ENCODE measurements around the gene OR7C2. TPM values are rescaled to one million over a fixed set of nuclear protein-coding genes. Genes with fewer than 3 reads are reported as not detected.
"Not testable (repeated sequence)": the region's sequence is repeated elsewhere in the genome, so short reads cannot be mapped to it uniquely, and the experiment has no call there.

The OR7C2 gene
- not detected in 2 replicates for total RNA-seq

DNA sequence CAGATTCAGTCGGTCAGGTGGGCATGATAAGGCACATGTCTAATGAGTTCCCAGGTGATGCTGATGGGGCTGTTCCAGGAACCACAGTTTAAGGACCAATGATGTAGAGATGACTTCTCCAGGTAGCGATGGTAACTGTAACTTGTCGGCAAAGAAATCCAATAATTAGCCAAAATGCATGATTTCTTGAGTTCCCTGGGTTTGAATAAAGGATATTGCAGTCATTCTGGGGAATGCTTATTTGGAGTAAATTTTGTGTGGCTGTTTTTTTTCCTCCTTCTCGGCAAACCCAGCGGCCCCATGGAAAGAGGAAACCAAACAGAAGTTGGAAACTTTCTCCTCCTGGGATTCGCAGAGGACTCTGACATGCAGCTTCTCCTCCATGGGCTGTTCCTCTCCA lies at the start of gene OR7C2:
TSS of gene OR7C2 (plus strand) at position 301 of the 400 bp plus-strand sequence. CDS start at position 301, 0 bp downstream.
- no peak for DNase-seq

- DNase-seq = no peak
Measured at GRCh38 chr19:14901675-14902260, 39.5 kb upstream of the OR7C2 start.

GRCh38 chr19:14906711-14907110 lies 34.6 kb upstream of the OR7C2 start:
- DNase-seq = no peak

- no peak for DNase-seq
Measured at GRCh38 chr19:14915116-14915515, 26.2 kb upstream of the OR7C2 start.

DNA sequence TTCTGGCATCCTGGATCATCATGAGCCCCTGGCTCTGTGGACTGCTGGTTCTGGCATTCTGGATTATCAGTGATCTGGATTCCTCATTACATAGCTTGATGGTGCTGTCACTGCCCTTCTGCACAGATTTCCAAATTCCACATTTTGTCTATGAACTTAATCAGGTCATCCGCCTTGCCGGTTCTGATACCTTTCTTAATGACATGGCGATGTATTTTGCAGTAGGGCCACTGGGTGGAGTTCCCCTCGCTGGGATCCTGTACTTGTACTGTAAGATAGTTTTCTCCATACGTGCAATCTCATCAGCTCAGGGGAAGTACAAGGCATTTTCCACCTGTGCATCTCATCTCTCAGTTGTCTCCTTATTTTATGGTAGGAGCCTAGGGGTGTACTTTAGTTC lies 24.4 kb upstream of the OR7C2 start:
- DNase-seq = no peak

DNA sequence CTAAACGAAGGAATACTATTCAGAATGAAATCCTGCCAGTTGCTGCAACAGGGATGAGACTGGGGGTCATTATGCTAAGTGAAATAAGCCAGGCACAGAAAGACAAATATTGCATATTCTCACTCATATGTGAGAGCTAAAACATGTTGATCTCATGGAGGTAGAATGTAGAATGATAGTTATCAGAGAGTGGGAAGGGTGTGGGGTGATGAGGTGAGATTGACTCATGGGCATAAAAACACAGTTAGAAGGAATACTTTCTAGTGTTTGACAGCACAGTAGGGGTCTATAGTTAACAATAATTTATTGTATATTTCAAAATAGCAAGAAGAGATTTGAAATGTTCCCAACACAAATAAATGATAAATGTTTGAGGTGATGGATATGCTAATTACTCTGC lies 7.8 kb upstream of the OR7C2 start:
- no peak for DNase-seq

DNA sequence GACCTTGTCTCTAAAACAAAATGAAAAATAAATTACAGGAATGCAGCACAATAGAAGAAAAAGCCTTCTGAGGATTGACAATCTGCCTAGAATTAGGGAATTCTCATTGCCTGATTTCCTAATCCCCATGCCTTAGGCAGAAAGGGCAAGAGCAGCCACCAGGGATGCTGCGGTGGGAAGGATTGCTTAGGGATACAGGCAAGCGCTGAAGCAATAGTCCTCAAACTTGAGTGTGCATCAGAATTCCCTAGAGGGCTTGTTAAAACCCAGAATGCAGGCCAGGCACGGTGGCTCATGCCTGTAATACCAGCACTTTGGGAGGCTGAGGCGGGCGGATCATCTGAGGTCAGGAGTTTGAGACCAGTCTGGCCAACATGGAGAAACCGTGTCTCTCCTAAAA lies 1.0 kb upstream of the OR7C2 start:
- no peak for DNase-seq

- DNase-seq = no peak
Measured at GRCh38 chr19:14943601-14944000, 2.3 kb downstream of the OR7C2 start.

- no peak for DNase-seq
Measured at GRCh38 chr19:14944456-14944855, 3.2 kb downstream of the OR7C2 start.

DNA sequence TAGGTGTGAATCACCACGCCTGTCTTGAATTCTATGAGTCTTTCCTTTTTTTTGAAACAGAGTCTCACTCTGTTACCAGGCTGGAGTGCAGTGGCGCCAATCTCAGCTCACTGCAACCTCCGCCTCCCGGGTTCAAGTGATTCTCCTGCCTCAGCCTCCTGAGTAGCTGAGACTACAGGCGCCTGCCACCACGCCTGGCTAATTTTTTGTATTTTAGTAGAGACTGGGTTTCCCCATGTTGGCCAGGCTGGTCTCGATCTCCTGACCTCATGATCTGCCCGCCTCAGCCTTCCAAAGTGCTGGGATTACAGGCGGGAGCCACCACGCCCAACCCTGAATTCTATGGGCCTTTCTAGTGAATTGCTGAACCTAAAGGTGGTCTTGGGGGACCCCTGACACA lies 8.1 kb downstream of the OR7C2 start:
- DNase-seq = not testable (repeated sequence)

DNA sequence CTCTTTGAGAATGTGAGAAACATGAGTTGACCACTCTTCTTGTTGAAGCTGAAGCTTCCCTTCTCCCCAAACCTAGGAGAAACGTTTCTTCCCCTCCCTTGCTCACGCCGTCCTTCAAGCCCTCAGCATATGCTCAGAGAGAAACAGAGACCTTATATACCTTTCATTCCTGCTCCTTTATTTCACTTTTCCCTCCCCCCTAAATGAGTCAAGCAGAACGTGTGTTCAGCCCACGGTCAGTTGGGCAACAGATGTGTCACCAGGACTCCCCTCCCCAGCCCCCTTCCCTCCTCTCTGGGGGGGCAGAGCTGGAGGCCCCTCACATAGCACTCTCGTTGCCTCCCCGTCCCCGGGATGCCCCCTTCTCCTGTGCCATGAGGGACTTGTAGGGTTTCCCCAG lies 8.6 kb downstream of the OR7C2 start:
- DNase-seq = no peak

- DNase-seq = no peak
Measured at GRCh38 chr19:14950421-14950820, 9.1 kb downstream of the OR7C2 start.

- no peak for DNase-seq
Measured at GRCh38 chr19:14952767-14953166, 11.5 kb downstream of the OR7C2 start.

DNA sequence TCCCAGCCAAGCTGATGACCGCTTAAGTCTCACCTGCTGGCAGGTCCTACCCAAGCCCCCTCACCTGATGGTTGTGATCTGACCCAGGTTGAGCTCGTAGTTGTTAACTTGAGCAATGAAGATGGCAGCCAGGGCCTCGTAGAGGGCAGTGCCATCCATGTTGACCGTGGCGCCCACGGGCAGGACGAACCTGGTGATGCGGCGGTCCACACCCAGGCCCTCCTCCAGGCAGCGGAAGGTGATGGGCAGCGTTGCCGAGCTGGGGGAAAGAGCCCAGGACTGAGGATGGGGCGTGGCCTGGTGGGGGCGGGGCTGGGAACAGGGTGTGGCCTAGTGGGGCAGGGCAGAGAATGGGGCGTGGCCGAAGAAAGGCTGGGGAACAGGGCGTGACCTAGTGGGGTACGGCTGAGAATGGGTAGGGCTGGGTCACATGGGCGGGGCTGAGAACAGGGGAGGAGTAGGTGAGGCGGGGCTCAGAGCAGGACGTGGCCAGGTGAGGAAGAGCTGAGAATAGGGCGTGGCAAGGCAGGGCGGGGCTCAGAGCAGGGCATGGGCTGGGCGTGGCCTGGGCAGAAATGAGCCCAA lies 12.9 kb downstream of the OR7C2 start:
- DNase-seq = no peak

GRCh38 chr19:14957464-14957863 lies 16.2 kb downstream of the OR7C2 start:
- DNase-seq = no peak

DNA sequence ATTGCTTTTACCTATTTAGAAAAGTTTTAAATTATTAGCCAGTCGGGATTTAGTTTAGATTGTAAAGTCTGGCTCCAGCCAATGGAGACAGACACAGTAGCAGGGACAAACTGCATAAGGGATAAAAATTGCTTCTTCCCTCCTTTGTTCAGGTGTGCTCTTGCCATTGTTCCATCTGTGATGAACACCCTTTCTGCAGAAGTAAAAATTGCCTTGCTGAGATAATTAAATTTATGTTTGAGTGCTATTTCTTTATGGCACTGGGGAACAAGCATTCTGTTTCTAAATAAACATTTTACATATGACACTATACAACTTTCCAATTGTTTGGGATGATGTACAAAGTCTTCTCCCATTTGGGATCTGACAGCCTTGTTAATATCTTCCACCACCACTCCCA lies 18.0 kb downstream of the OR7C2 start:
- no peak for DNase-seq

GRCh38 chr19:14961956-14962685 lies 20.8 kb downstream of the OR7C2 start:
- DNase-seq = no peak

GRCh38 chr19:14968247-14968646 lies 27.0 kb downstream of the OR7C2 start:
- no peak for DNase-seq

DNA sequence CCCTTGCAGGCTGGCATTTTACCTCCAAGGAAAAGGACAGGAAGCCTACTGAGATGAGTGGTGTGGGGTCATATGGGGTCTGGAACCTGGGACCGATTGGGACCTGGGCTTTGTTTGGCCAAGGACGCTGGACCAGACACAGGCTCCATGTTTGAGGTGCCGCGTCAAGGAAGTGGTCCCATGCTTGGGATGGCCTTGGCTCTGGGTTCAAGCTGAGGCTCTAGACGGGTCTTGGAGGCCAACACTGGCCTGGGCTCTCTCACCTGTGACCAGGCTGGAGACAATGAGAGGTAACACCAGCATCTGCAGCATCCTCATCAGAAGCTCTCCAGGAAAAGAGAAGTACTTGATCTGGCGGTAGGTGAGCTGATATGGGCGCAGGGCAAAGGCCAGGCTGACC lies 30.2 kb downstream of the OR7C2 start:
- DNase-seq = no peak

DNA sequence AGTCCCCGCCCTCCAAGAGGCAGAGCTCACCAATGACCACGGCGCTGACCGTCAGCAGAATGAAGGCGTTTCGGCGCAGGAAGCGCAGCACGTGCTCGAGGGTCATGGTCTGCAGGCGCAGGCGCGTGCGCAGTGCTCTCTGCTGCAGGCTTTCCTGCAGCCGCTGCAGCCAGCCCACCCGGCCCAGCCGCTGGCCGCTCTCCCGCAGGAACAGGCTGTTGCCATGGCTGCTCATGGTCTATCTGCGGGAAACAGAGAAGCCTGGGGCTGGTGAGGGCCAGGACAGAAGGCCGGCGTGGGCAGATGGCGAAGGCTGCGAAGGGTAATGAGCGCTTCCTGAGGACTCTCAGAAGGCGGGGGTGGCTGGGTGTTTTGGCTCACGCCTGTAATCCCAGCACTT lies 31.4 kb downstream of the OR7C2 start:
- DNase-seq = no peak

DNA sequence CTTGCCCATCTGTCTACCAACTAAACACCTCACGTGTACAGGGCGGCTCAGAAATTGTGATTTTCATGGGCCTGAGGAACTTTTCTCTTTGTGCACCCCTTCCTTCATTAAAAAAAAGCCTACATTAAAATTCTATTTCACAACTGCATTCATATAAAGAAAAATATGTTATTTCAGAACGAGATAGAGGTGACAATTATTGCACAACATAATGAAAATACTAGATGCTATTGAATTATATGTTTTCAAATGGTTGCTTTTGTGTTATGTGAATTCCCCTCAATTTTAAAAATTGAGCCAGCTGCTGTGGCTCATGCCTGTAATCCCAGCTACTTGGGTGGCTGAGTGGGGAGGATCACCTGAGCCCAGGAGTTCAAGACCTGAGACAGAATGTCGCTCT lies 33.2 kb downstream of the OR7C2 start:
- no peak for DNase-seq

DNA sequence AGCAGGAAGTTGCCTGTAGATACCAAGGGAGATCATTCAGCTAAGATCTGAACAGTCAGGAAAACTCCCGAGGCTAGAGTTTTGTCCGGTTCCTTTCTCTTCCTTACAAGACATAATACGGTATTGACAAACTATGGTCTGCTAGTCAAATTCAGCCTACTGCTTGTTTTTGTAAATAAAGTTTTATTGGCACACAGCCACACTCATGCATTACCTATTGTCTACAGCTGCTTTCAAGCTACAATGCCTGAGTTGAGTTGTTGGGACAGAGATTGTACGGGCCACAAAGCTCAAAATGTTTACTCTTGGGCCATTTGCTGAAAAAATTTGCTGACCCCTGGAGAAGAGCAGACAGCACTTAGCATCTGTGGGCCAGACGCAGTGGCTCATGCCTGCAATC lies 35.8 kb downstream of the OR7C2 start:
- no peak for DNase-seq

- no peak for DNase-seq
Measured at GRCh38 chr19:14978161-14978776, 37.0 kb downstream of the OR7C2 start.

All from dermis blood vessel endothelial cell (primary cell).